ENCODE results near the gene ST3GAL3. TPM values are rescaled to one million over a fixed set of nuclear protein-coding genes. Genes with fewer than 3 reads are reported as not detected.
A peak's percentile ranks its signal among the peaks of the same experiment; 100 is the strongest.

The ST3GAL3 gene
- total and polyA plus RNA-seq, 2 of the 13 experiments (the other 11 are each of a cell fraction or from before 2014, with no cell fraction given): 5.1 to 8.1 TPM

DNA sequence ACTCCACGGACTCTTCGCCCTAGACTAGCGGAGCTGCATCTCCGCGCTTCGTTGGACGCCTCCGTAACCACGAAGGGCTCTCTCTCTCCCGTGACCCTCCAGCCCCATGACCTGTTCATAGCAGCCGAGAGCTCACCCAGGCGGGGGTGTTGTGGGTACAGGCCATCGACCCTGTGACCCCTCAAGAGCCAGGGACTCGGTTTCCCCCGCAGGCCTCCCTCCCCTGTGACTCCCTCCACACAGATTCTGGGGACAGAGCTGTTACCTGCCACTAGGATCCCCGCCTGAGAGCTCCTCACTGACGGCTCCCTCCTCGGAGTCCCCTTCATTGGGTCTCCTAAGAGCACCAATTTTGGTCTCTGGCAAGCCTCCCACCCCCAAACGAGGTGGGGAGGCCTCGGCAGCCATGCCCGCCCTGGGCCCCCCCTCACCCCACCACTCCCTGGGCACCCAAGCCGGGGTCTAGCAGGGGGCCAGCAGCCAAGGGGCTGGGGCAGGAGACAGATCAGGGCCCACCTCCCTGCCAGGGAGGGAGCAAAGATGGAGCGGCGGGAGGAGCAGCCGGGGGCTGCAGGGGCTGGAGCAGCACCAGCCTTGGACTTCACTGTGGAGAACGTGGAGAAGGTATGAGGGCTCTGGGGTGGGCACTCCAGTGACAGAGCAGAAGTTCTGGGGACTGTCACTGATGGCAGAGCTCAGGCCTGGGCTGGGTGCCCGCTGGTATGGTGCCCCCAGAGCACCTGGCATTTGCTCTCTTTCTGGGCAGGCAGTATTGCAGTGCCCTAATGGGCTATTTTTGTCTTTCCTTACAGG, 239.9 kb downstream of the ST3GAL3 start (continued):
- TF ChIP-seq ZNF235 (CRISPR knock-in tag; IDR thresholded peaks at IDR 0.05; ENCODE audit: borderline replicate concordance): 0 out of 2 replicates have a peak, but pooled peaks have one; percentile 40
- TF ChIP-seq SYNCRIP (IDR thresholded peaks at IDR 0.05; ENCODE audit: insufficient read depth, low read depth, low read length): no peak
- TF ChIP-seq ZNF33A (CRISPR knock-in tag; IDR thresholded peaks at IDR 0.05; ENCODE audit: borderline replicate concordance): no peak
- no peak for TF ChIP-seq ZNF136 (CRISPR knock-in tag; IDR thresholded peaks at IDR 0.05; ENCODE audit: low read depth)
- TF ChIP-seq ZSCAN30 (CRISPR knock-in tag; IDR thresholded peaks at IDR 0.05): no peak
- TF ChIP-seq ZBTB38 (CRISPR knock-in tag; IDR thresholded peaks at IDR 0.05): no peak
- TF ChIP-seq JDP2 (CRISPR knock-in tag; IDR thresholded peaks at IDR 0.05; ENCODE audit: borderline replicate concordance): no peak
- TF ChIP-seq, protein P1, sequence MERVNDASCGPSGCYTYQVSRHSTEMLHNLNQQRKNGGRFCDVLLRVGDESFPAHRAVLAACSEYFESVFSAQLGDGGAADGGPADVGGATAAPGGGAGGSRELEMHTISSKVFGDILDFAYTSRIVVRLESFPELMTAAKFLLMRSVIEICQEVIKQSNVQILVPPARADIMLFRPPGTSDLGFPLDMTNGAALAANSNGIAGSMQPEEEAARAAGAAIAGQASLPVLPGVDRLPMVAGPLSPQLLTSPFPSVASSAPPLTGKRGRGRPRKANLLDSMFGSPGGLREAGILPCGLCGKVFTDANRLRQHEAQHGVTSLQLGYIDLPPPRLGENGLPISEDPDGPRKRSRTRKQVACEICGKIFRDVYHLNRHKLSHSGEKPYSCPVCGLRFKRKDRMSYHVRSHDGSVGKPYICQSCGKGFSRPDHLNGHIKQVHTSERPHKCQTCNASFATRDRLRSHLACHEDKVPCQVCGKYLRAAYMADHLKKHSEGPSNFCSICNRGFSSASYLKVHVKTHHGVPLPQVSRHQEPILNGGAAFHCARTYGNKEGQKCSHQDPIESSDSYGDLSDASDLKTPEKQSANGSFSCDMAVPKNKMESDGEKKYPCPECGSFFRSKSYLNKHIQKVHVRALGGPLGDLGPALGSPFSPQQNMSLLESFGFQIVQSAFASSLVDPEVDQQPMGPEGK (CRISPR knock-in tag; IDR thresholded peaks at IDR 0.05): no peak
- TF ChIP-seq, protein P2, sequence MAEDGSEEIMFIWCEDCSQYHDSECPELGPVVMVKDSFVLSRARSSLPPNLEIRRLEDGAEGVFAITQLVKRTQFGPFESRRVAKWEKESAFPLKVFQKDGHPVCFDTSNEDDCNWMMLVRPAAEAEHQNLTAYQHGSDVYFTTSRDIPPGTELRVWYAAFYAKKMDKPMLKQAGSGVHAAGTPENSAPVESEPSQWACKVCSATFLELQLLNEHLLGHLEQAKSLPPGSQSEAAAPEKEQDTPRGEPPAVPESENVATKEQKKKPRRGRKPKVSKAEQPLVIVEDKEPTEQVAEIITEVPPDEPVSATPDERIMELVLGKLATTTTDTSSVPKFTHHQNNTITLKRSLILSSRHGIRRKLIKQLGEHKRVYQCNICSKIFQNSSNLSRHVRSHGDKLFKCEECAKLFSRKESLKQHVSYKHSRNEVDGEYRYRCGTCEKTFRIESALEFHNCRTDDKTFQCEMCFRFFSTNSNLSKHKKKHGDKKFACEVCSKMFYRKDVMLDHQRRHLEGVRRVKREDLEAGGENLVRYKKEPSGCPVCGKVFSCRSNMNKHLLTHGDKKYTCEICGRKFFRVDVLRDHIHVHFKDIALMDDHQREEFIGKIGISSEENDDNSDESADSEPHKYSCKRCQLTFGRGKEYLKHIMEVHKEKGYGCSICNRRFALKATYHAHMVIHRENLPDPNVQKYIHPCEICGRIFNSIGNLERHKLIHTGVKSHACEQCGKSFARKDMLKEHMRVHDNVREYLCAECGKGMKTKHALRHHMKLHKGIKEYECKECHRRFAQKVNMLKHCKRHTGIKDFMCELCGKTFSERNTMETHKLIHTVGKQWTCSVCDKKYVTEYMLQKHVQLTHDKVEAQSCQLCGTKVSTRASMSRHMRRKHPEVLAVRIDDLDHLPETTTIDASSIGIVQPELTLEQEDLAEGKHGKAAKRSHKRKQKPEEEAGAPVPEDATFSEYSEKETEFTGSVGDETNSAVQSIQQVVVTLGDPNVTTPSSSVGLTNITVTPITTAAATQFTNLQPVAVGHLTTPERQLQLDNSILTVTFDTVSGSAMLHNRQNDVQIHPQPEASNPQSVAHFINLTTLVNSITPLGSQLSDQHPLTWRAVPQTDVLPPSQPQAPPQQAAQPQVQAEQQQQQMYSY (CRISPR knock-in tag; IDR thresholded peaks at IDR 0.05): no peak
- TF ChIP-seq, protein P3, sequence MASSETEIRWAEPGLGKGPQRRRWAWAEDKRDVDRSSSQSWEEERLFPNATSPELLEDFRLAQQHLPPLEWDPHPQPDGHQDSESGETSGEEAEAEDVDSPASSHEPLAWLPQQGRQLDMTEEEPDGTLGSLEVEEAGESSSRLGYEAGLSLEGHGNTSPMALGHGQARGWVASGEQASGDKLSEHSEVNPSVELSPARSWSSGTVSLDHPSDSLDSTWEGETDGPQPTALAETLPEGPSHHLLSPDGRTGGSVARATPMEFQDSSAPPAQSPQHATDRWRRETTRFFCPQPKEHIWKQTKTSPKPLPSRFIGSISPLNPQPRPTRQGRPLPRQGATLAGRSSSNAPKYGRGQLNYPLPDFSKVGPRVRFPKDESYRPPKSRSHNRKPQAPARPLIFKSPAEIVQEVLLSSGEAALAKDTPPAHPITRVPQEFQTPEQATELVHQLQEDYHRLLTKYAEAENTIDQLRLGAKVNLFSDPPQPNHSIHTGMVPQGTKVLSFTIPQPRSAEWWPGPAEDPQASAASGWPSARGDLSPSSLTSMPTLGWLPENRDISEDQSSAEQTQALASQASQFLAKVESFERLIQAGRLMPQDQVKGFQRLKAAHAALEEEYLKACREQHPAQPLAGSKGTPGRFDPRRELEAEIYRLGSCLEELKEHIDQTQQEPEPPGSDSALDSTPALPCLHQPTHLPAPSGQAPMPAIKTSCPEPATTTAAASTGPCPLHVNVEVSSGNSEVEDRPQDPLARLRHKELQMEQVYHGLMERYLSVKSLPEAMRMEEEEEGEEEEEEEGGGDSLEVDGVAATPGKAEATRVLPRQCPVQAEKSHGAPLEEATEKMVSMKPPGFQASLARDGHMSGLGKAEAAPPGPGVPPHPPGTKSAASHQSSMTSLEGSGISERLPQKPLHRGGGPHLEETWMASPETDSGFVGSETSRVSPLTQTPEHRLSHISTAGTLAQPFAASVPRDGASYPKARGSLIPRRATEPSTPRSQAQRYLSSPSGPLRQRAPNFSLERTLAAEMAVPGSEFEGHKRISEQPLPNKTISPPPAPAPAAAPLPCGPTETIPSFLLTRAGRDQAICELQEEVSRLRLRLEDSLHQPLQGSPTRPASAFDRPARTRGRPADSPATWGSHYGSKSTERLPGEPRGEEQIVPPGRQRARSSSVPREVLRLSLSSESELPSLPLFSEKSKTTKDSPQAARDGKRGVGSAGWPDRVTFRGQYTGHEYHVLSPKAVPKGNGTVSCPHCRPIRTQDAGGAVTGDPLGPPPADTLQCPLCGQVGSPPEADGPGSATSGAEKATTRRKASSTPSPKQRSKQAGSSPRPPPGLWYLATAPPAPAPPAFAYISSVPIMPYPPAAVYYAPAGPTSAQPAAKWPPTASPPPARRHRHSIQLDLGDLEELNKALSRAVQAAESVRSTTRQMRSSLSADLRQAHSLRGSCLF (CRISPR knock-in tag; IDR thresholded peaks at IDR 0.05; ENCODE audit: borderline replicate concordance): no peak
- TF ChIP-seq ZNF724P (CRISPR knock-in tag; IDR thresholded peaks at IDR 0.05; ENCODE audit: borderline replicate concordance): no peak
- TF ChIP-seq, protein P4, sequence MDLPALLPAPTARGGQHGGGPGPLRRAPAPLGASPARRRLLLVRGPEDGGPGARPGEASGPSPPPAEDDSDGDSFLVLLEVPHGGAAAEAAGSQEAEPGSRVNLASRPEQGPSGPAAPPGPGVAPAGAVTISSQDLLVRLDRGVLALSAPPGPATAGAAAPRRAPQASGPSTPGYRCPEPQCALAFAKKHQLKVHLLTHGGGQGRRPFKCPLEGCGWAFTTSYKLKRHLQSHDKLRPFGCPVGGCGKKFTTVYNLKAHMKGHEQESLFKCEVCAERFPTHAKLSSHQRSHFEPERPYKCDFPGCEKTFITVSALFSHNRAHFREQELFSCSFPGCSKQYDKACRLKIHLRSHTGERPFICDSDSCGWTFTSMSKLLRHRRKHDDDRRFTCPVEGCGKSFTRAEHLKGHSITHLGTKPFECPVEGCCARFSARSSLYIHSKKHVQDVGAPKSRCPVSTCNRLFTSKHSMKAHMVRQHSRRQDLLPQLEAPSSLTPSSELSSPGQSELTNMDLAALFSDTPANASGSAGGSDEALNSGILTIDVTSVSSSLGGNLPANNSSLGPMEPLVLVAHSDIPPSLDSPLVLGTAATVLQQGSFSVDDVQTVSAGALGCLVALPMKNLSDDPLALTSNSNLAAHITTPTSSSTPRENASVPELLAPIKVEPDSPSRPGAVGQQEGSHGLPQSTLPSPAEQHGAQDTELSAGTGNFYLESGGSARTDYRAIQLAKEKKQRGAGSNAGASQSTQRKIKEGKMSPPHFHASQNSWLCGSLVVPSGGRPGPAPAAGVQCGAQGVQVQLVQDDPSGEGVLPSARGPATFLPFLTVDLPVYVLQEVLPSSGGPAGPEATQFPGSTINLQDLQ (CRISPR knock-in tag; IDR thresholded peaks at IDR 0.05): peak; percentile 76; the same call in 1 of the 2 replicates
- no peak for TF ChIP-seq SRSF1 (optimal IDR thresholded peaks at IDR 0.05; ENCODE audit: low read depth, low read length)
- no peak for TF ChIP-seq MXI1 (IDR thresholded peaks at IDR 0.05; ENCODE audit: borderline replicate concordance, low read depth, low read length)
- TF ChIP-seq FOXK2 (IDR thresholded peaks at IDR 0.05): no peak

Data from HepG2 (cell line).